ENCODE results near the gene GNA14.
"Not testable (repeated sequence)": the region's sequence is repeated elsewhere in the genome, so short reads cannot be mapped to it uniquely, and the experiment has no call there.

GNA14 gene

DNA sequence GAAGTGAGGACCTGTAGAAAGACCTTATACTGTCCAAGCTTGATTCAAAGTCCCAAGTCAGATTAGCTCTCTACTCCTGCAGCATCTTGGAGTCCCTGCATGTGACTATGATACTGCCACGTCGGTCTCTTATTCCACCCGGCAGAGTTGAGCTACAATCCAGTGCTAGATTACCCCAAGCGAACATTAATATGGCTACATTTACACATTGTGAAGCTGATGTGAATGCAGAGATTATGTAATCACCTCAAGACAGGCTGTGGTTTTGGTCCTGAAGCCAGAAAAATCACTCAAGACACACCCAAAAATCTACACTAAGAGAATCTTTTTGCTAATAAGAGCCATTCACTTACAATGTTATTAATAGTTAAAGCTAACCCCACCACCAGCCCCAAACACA lies 116.7 kb downstream of the GNA14 start:
- no peak for DNase-seq

DNA sequence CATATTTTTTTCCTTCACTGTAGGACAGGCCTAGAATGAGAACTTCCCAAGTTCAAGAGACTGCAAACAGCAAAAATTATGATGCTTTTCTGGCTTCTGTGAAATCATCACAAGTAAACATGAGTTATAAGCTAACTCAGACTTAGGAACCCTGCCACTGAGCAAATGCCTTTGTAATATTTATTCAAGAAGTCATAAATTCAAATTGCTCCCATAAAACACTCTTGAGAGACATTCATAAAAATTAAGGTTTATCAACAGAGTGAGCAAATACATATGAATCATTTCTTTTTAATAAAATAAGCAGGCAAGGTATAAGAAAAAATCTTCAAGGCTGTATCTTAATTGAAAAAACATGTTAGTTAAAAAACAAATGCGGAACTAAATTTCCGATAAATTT lies 124.2 kb downstream of the GNA14 start:
- no peak for DNase-seq

DNA sequence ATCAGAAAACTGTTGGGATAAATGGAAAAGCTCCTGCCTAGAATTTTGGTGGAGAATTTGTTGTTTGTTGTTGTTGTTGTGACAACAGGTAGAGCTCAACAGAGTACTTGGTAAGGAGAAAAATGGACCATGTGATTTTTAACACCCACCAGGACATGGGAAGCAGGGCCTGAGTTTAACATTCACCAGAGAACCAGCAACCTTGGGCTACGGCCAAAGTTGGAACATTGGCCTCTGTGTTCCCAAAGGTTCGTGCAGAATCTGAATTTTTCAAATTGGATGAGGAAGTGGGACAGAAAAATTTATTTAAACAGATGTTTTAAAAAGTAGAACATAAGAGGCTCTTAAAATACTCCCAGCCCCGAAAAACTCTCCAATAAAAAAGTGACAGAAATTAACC lies 127.0 kb downstream of the GNA14 start:
- DNase-seq: no peak

DNA sequence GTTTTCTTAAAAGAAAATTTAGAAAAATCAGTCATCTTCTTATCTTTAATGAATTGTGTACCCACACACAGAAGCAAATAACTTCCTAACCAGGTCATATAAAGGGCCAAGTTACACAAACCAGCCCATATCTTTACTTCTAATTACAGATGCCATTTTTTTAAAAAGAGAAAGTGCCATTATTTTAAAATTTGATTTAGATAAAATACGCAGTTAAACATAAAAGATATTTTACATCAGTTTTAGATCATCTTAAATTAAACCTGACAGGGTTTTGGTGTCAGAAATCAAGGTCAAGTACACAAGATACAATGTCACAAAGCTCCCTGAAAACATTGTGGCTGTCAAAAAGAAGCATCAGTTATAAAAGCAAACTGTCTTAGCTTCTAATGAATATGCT lies 129.4 kb downstream of the GNA14 start:
- no peak for DNase-seq

DNA sequence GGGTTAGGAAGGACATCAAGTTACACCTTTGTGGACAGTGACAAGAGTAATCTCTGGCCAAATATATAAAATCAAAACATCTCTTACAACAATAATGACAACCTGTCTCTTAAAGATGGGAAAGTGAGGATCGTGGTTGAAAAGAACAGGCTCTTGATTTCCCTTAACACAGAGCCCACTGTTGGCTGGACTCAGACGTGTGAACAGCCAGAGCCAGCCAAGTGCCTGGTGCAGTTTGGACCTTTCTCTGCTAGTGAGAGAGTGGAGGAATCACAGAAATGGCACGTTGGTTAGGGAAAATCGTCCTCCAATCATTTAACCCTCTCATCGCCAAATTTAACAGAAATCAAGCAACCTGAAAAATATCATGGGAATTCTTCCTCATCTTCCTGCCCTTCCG lies 131.3 kb downstream of the GNA14 start:
- no peak for DNase-seq

DNA sequence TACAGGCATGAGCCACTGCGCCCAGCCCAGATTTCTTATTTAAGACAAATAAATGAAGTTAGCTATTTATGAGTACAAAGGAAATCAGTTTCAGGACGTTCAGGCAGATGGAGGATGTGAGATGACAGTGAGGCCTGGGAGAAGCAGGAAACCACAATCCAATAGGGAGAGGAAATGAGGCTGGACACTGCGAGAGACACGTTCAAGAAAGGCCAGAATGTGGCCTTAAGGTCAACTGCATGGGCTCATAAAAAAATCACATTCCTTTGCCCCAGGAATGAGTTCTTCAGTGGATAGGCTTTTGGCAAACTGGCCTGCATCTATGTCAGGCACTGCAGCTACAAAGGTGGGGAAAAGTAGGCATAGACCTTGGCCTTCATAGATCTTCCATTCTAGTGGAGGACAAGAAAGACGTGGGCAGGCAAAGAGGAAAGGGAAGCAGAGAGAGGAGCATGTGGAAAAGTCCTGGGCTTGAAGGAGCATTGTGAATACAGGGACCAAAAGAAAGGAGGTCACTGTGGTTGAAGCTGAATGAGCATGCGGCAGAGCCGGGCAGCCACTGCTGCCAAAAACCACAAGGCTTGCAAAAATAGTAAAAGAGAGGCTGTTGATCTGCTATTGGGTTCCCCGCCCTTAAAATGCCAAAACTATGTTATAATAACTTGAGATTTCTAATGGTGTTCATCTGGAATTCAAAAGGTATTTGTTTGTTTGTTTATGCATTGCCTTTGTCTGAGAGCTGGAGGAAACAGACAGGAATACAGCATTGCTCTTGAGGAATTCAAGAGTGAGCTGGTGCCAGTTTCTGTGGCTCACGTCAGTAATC lies 133.0 kb downstream of the GNA14 start:
- DNase-seq: no peak

DNA sequence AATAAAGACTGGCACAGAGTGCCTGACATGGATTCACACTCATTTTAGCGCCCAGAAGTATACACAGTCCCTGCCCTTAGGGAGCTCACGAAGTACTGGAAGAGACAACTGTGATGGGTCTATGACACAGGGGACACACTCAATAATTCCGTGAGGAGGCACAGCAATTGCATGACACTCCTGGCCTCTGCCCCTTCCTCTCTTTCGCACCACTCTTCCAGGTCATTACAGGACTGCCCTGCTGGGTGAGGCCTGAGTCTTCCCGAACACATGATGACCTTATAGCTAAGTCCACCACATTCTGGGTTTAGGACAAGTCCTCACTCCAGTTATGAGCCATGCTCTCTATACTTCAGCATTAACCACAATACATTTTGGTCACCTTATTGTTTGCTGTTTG lies 134.7 kb downstream of the GNA14 start:
- DNase-seq: no peak

DNA sequence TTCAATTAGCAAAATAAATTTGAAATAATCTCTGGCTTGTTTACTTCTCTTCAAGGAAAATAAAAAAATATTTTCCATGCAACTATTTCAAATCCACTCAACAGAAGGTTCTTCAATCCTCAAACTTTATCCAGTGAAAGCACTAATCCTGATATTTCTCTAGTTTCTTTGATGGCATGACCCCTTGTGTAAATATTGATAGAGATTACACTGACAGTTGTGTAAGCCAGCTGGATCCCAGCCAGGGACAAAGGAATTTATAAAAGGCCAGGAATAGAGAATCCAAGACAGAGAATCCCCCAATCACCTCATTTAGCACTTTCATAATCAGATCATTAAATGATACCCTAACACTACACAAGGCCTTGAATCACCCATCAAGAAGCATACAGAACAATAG lies 135.2 kb downstream of the GNA14 start:
- no peak for DNase-seq

DNA sequence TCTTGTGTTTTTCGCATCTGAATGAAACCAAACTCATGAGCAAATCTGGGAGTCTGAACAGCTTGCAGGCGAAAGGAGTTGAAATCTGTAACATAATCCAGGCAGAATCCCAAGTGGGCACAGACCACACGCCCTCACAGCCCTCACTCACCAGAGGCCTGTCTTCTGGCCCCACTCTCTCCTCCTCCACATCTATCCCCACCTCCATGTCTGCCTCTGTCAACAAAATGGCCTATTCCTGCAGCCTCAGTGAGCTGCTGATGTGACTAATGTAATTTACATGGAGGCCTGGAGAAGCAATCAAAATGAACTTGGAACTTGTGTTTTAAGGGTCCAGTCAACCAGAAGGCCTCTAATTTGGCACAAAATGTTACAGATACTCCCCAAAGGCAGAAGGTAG lies 136.6 kb downstream of the GNA14 start:
- no peak for DNase-seq

DNA sequence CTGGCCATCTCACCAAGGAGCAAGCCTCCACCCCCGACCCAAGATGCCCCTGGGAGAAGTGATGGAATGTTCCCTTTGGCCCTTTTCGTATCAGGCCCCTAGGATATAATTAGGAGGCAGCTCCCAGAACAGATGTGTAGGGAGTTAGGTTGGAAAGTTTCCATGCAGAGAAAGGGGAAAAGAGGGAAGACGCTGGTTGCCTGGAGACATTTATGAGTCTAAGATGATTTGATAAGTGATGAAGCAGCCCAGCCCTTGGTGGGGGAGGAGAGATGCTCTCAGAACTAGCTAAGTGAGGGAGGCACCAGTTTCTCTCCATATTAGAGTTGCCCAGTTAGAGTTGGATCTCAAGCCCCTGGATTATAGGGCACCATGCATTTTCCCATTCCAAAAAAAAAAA lies 137.5 kb downstream of the GNA14 start:
- no peak for DNase-seq

DNA sequence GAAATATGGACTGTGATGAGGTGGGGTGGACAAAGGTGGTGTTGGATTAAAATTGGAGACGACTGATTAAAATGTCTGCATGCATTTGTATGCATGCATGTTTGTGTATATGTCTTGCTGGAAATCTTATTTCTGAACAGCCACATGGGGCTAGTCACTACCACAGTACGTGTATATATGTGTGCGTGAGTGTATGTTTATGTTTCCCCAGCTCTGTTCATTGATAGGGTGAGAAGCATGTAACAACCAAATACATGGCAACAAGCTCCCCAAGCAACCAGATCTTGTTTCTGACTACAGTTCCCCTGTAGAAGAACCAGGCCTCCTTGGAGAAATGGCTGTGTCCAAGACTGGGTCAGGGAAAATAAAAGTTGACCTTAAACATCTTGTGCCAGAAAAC lies 139.7 kb downstream of the GNA14 start:
- no peak for DNase-seq

DNA sequence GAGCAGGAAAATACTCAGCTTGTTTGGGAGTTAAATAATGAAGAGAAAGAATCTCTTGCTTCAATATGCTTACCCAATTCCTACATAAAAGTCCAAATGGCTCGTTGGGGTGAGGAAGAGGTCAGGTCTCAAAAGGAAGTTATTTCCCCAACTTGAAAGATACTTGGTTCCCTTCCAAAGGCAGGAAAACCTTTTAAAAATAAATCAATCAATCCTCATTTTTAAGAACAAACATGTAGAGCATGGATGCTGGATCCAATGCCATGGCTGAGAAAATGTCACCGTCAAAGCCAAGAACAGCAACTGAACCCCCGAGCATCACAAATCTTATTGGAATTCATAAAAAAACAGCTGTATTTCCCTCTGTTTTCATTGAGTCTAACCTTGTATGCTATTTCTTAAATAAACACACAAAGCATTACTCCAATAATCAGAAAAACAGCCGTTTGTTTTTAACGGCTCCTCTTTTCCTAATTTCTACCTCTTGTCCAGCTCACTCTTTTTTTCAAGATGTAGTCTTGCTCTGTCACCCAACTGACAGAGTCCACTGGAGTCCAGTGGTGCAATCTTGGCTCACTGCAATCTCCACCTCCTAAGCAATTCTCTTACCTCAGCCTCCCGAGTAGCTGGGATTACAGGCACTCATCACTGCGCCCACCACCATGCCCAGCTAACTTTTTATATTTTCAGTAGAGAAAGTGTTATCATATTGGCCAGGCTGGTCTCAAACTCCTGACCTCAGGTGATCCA lies 140.7 kb downstream of the GNA14 start:
- DNase-seq: no peak

DNA sequence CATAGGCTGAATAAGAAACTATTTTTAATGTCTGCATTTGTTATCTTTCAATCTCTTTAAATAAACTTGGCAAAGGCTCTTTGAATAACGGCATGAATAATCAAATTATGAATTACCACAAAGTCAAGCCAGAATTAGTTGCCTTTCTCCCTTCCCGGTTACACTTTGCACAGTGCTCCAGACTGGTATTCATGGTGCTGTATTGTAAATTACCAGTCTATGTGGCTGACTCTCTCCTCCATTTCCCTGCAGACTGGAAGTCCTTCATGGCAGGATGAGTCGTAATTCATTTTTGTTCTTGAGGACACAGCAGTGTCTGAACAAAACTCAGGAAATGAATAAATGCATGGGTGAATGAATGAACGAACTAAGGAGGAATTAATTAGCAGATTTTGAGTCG lies 142.9 kb downstream of the GNA14 start:
- no peak for DNase-seq

DNA sequence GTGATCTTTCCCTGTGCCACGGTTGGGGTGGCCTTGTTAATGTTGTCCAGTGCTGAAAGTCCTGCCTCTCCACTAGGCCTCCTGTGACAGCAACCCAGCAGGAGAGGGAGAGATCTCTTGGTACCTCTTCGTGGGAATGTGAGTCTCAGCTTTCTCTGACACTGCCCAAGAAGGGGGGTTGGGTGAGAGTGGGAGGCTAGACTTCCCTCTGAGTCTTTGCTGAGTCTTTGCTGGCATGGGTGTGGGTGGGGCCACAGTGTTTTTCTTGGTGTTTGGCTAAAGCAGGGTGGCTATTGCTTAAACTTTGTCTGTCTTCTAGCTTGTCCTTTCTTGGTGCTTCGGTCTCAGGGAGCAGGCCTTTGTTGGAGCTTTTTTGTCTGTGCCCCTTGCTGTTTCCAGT lies 145.6 kb downstream of the GNA14 start:
- no peak for DNase-seq

DNA sequence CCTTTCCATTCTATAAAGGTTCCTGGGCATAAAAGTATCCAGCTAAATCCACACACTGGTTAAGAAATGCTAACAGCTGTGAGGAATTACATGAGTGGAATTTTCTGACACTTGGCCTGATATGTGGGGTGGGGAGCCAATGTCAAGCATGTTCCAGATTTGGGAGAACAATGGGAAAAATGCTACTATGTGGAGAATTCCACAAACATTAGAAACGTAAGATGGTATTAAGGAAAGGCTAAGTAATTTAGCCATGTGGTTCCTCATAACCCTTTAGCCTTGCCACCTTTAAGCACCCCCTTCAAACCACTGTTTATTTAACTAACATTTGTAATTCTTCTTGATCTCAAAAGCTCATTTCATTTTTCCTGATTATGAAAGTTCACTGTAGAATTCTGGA lies 149.2 kb downstream of the GNA14 start:
- DNase-seq: no peak

DNA sequence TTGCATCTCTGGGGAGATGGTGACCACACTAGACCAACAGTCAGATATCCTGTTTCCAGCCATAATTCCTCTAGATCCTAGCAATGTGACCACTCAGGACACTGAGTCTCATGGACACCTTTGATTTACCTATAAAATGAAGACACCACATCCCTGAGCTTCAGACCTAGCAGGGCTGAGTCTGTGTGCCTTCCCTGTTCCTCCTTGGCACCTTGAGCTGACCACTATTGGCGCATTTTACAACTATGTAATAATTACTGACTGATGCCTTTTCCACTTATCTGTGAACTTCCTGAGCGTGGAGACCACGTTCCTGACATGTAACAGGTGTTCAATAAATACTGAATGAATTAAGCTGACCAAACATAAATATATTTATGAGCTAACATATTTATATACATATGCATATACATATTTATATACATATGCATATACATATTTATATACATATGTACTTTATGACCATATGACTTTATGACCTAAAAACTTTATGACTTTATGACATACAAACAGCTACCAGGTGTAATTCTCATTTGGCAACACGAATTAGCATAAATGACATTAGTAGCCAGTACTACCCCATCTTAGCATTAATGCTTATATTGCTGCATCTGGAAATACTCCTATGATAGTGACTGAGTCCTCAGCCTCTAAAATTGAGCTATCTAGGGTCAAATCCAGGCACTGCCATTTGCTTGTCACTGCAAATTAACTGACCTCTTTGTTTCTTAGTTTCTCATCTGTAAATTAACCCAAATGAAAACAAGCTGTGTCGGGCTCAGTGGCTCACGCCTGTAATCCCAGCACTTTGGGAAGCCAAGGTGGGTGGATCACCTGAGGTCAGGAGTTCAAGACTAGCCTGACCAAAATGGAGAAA lies 150.6 kb downstream of the GNA14 start:
- DNase-seq: no peak

DNA sequence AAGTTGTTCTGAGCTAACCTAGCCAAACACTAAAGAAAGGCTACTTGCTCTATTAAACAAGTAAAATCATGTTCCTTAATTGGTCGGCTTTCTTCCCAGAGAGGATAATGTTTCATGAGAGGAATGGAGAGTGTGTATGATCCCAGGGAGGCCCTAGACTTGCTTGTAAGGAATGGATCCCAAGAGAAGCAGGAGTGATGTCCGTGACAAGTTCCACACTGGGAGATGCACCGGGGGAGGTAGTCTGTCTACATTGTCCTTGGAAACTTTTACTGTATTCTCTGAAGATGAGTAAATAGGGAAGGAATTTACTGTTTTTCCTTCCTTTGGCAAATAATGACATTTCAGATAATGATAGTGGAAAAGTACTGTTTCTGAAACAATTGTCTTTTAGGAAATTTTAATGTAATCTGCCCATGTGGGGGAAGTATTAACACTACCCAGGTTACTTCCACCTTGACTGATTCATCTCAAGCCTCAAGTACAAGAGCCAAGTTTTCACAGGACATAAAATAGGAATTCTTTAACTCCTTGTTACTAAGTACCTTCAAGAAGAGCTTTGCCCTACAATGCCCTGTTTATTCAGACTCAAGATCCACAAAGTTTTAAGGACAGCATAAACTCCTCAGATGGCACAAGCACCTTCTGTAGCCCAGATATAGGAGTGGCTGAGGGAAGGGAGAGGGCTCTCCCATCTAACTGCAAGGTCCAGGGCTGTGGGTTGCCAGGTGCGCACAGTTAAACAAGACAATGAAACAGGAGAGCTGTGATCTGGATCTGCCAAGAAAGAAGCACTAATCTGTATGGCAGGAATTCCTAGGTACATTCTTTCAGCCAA lies 152.1 kb downstream of the GNA14 start:
- no peak for DNase-seq

DNA sequence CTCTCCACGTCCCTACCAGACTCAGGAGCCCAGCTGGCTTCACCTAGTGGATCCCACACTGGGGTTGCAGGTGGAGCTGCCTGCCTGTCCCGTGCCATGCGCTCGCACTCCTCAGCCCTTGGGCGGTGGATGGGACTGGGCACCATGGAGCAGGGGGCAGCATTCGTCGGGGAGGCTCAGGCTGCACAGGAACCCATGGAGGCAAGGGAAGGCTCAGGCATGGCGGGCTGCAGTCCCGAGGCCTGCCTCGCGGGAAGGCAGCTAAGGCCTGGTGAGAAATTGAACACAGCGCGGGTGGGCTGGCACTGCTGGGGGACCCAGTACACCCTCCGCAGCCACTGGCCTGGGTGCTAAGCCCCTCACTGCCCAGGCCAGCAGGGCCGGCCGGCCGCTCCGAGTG lies 157.8 kb downstream of the GNA14 start:
- not testable (repeated sequence) for DNase-seq

DNA sequence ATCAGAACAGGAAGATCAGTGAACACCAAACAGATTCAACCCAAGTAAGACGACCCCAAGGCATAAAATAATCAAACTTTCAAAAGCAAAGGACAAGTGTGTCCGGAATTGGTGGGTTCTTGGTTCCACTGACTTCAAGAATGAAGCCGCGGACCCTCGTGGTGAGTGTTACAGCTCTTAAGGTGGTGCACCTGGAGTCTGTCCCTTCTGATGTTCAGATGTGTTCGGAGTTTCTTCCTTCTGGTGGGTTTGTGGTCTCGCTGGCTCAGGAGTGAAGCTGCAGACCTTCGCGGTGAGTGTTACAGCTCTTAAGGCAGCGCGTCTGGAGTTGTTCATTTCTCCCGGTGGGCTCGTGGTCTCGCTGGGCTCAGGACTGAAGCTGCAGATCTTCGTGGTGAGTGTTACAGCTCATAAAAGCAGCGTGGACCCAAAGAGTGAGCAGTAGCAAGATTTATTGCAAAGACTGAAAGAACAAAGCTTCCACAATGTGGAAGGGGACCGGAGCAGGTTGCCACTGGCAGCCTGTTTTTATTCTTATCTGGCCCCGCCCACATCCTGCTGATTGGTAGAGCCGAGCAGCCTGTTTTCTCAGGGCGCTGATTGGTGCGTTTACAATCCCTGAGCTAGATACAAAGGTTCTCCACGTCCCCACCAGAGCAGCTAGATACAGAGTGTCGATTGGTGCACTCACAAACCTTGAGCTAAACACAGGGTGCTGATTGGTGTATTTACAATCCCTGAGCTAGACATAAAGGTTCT lies 158.5 kb downstream of the GNA14 start:
- DNase-seq: not testable (repeated sequence)

DNA sequence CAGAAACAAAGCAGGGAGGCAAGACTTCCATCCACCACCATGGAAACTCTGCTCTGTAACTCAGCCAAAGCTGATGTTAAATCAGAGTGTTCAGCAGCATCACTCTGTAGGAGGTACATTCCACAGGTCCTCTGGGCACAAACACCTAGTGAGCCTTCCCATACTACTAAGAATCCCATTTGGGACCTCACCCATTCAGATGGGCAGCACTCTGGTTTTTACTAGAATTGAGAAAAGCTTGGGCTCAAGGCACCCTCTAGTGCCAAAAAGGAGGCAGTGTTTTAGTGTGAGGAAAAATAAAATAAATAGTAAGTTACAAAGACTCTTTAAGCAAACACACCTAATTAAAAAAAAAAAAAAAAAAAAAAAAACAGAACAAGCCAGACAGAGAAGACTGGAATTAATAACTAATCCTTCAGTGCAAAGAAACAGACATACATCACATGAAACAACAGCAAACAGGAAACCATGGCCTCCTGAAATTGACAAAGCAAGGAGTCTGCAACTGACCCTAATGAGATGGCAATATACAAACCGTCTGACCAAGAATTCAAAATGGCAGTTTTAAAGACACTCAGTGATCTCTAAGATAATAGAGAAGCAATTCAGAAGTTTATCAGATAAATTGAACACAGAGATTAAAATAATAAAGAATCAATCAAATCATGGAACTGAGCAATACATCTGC lies 159.5 kb downstream of the GNA14 start:
- DNase-seq: no peak

DNA sequence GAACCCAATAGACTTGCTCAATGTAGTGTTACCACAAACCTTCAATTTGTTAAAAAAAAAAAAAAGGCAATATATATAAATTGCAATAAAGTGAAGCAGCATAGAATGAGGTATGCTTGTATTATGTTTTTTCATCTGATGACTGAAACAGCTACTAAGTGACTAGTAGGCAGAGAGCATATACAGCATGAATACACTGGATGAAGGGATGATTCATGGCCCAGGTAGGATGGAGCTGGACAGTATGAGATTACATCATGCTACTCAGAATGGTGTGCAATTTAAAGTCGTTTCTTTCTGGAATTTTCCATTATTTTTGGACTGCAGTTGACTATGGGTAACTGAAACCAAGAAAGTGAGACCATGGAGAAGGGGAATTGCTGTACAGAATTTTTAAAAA lies 161.2 kb downstream of the GNA14 start:
- DNase-seq: no peak

Data from effector CD4-positive, alpha-beta T cell (primary cell).